ENCODE results near the gene ABI1. TPM values are rescaled to one million over a fixed set of nuclear protein-coding genes. Genes with fewer than 3 reads are reported as not detected.
A peak's percentile ranks its signal among the peaks of the same experiment; 100 is the strongest.

The ABI1 gene
- total RNA-seq, 1 experiment from 2014 or later = 36.9 TPM

DNA sequence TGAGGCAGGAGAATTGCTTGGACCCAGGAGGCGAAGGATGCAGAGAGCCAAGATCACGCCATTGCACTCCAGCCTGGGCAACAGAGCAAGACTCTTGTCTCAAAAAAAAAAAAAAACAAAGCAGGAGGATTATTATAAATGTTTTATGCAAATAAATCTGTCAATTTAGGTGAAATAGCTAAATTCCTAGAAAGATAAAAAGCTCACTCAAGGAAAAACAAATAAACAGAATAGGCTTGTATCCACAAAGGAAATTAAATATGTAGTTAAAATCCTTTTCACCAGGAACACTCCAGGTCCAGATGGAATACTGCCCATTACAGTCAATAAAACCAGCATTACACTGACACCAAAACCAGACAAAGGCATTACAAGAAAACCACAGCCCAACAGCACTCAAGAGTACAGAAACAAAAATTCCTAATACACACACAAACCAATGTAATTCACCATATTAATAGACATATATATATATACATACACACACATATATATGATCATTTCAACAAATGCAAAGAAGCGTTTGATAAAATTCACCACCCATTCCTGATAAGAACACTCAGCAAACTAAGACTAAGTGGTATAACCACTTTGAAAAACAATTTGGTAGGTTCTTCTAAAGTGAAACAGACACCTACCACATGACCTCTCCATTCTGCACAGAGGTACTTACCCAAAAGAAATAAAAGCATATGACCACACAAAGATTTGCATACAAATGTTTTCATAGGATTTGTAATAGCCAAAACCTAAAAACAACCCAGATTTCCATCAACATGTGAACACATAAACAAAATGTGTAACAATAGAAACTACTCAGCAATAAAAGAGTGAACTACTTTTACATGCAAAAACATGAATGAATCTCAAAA is 38.8 kb downstream of the ABI1 start:
- H3K27me3 ChIP-seq (ENCODE audit: insufficient read depth, low read length) = no peaks in the 10 kb centered on the region
- H2BK20ac ChIP-seq (ENCODE audit: low read depth, low read length, poor library complexity, severe bottlenecking) = no peak overlapping the region
- no peak overlapping the region for H2AFZ ChIP-seq (ENCODE audit: low read length)
- H3K9me3 ChIP-seq (ENCODE audit: control insufficient read depth, low read depth, low read length) = no peaks in the 10 kb centered on the region
- H3K9ac ChIP-seq (ENCODE audit: extremely low read depth, insufficient read length, low read length) = no peak overlapping the region
- H4K5ac ChIP-seq (ENCODE audit: insufficient read length, low read depth, low read length) = no peak overlapping the region
- H3K4me1 ChIP-seq (ENCODE audit: insufficient read depth, low read length) = no peaks in the 10 kb centered on the region
- no peak overlapping the region for H3K18ac ChIP-seq (ENCODE audit: insufficient read length, low read depth, low read length)
- H2AK5ac ChIP-seq (ENCODE audit: insufficient read length, low read length) = no peak overlapping the region
- H4K91ac ChIP-seq (ENCODE audit: insufficient read length, low read depth, low read length) = no peak overlapping the region
- peaks cover 2 to 14% (median 12%) of the 10 kb centered on the region in 3 experiments; a peak in 5 of 7 replicates for H3K36me3 Mint-ChIP-seq (ENCODE audit: insufficient read depth in 1 of 3, low read depth in 3 of 3)
- H4K20me1 ChIP-seq (ENCODE audit: control insufficient read depth, insufficient read depth, insufficient read length) = no peaks in the 10 kb centered on the region
- H3K27me3 Mint-ChIP-seq (ENCODE audit: low read depth) = no peaks in the 10 kb centered on the region
- H2BK12ac ChIP-seq (ENCODE audit: insufficient read length, low read depth, low read length) = no peak overlapping the region
- no peak overlapping the region for H2BK120ac ChIP-seq (ENCODE audit: low read depth, low read length, poor library complexity, severe bottlenecking)
- peak overlapping the region in 1 of 3 experiments; percentile 83; a peak in 1 of 7 replicates for H3K27ac Mint-ChIP-seq
- TF ChIP-seq, protein P1, sequence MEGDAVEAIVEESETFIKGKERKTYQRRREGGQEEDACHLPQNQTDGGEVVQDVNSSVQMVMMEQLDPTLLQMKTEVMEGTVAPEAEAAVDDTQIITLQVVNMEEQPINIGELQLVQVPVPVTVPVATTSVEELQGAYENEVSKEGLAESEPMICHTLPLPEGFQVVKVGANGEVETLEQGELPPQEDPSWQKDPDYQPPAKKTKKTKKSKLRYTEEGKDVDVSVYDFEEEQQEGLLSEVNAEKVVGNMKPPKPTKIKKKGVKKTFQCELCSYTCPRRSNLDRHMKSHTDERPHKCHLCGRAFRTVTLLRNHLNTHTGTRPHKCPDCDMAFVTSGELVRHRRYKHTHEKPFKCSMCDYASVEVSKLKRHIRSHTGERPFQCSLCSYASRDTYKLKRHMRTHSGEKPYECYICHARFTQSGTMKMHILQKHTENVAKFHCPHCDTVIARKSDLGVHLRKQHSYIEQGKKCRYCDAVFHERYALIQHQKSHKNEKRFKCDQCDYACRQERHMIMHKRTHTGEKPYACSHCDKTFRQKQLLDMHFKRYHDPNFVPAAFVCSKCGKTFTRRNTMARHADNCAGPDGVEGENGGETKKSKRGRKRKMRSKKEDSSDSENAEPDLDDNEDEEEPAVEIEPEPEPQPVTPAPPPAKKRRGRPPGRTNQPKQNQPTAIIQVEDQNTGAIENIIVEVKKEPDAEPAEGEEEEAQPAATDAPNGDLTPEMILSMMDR (conservative IDR thresholded peaks at IDR 0.05) = no peak
- no peaks in the 10 kb centered on the region for H3K9me3 Mint-ChIP-seq
- DNase-seq = no peak
- H3K56ac ChIP-seq (ENCODE audit: insufficient read length, low read depth, low read length) = no peak overlapping the region
- no peaks in the 10 kb centered on the region; the same call in 1 of the 2 replicates for H3K79me2 ChIP-seq (ENCODE audit: insufficient read depth, low read length)
- no peak overlapping the region for H3K23ac ChIP-seq (ENCODE audit: insufficient read length, low read depth, low read length)
- H3T11ph ChIP-seq (ENCODE audit: low read length) = no peak overlapping the region
- H2BK5ac ChIP-seq (ENCODE audit: insufficient read length, low read length) = no peak overlapping the region
- H4K8ac ChIP-seq (replicated peaks; ENCODE audit: insufficient read length, low read depth, low read length) = no peak overlapping the region
- no peak overlapping the region for H3K4me3 Mint-ChIP-seq
- no peak overlapping the region for H2BK15ac ChIP-seq (ENCODE audit: low read depth, low read length)
- no peaks in the 10 kb centered on the region for H3K23me2 ChIP-seq (ENCODE audit: insufficient read length, low read depth, low read length, poor library complexity, severe bottlenecking)
- no CpG with 5 or more reads among the region's 3 CpGs for WGBS (ENCODE audit: extremely low coverage, insufficient read length, low lambda C conversion rate)
- no peak overlapping the region for H3K14ac ChIP-seq (ENCODE audit: insufficient read depth, low read length)
- no peak overlapping the region for H3K4me2 ChIP-seq (ENCODE audit: insufficient read depth, insufficient read length, low read length)
- no peaks in the 10 kb centered on the region for H3K79me1 ChIP-seq (ENCODE audit: insufficient read depth, low read depth, low read length, poor library complexity, severe bottlenecking)
- H3K27ac ChIP-seq (ENCODE audit: insufficient read length, low read depth, low read length) = no peak overlapping the region
- no peaks in the 10 kb centered on the region for H3K4me1 Mint-ChIP-seq
- H3K4ac ChIP-seq (ENCODE audit: low read depth, low read length) = no peak overlapping the region

All from H9 (cell line).